Progenitor cell of endocrine pancreas (in vitro differentiated cells): ENCODE data around the gene ZNF346. TPM values are rescaled to one million over a fixed set of nuclear protein-coding genes. Genes with fewer than 3 reads are reported as not detected.

Experiments used
- DNase-seq: peaks from one replicate; pipeline ENCODE4 v3.0.0; 2021; ENCODE audit warnings: low spot score; ENCODE audit not compliant: unreplicated experiment
- H3K27ac Mint-ChIP-seq: 2 replicates; pipeline ENCODE4 v1.8.0; 2021; ENCODE audit warnings: mild to moderate bottlenecking, moderate library complexity, mixed read lengths
- H3K27me3 Mint-ChIP-seq: 2 replicates; pipeline ENCODE4 v1.8.0; 2021; ENCODE audit warnings: mixed read lengths
- H3K36me3 Mint-ChIP-seq: 2 replicates; pipeline ENCODE4 v1.8.0; 2022; ENCODE audit warnings: mixed read lengths; ENCODE audit not compliant: insufficient read depth
- H3K4me1 Mint-ChIP-seq: 2 replicates; pipeline ENCODE4 v1.8.0; 2021; ENCODE audit warnings: low read depth, mixed read lengths
- H3K4me3 Mint-ChIP-seq: 2 replicates; pipeline ENCODE4 v1.8.0; 2021; ENCODE audit warnings: low read depth, mild to moderate bottlenecking, moderate library complexity, mixed read lengths
- H3K9me3 Mint-ChIP-seq: 2 replicates; pipeline ENCODE4 v1.8.0; 2021; ENCODE audit warnings: low read depth, mixed read lengths
- total RNA-seq: library from RNA; stranded (reverse); gene quantifications from 2 replicates; pipeline ENCODE4 v1.2.1, GENCODE V29; 2021
- TF ChIP-seq, protein P1 (sequence below): fragments of 200-600 bp; sonication (generic); IDR thresholded peaks from one replicate; pipeline ENCODE4 v1.5.0; 2021; ENCODE audit warnings: antibody characterized with exemption, mild to moderate bottlenecking; ENCODE audit not compliant: unreplicated experiment

The ZNF346 gene
- total RNA-seq, 1 donor from 2014 or later: 42.2 TPM

DNA sequence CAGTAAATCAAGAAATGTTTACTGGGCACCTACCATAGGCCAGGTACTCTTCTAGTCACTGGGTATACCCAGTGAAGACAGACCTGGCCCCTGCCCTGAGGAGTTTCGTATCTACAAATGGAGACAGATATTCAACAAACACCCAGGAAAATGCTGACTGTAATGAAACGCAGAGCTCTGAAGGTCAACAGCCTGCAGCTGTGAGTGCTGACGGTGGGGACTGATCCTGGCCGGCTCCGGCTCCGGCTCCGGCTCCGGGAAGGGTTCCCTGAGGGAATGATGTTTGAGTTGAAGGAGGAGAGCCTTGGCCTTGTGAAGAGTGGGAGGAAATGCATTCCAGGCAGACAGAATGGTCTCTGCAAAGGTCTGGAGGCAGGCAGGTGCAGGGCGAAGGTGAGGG, 87.3 kb downstream of the ZNF346 start:
- DNase-seq: no peak
- Mint-ChIP-seq H3K27me3 (no peaks in the 10 kb centered on the region), H3K27ac (no peak overlapping the region), H3K9me3 (no peaks in the 10 kb centered on the region), H3K4me1 (peaks cover 28% of the 10 kb centered on the region), H3K4me3 (no peak overlapping the region), H3K36me3 (no peaks in the 10 kb centered on the region)
- TF ChIP-seq, protein P1, sequence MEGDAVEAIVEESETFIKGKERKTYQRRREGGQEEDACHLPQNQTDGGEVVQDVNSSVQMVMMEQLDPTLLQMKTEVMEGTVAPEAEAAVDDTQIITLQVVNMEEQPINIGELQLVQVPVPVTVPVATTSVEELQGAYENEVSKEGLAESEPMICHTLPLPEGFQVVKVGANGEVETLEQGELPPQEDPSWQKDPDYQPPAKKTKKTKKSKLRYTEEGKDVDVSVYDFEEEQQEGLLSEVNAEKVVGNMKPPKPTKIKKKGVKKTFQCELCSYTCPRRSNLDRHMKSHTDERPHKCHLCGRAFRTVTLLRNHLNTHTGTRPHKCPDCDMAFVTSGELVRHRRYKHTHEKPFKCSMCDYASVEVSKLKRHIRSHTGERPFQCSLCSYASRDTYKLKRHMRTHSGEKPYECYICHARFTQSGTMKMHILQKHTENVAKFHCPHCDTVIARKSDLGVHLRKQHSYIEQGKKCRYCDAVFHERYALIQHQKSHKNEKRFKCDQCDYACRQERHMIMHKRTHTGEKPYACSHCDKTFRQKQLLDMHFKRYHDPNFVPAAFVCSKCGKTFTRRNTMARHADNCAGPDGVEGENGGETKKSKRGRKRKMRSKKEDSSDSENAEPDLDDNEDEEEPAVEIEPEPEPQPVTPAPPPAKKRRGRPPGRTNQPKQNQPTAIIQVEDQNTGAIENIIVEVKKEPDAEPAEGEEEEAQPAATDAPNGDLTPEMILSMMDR: no peak

DNA sequence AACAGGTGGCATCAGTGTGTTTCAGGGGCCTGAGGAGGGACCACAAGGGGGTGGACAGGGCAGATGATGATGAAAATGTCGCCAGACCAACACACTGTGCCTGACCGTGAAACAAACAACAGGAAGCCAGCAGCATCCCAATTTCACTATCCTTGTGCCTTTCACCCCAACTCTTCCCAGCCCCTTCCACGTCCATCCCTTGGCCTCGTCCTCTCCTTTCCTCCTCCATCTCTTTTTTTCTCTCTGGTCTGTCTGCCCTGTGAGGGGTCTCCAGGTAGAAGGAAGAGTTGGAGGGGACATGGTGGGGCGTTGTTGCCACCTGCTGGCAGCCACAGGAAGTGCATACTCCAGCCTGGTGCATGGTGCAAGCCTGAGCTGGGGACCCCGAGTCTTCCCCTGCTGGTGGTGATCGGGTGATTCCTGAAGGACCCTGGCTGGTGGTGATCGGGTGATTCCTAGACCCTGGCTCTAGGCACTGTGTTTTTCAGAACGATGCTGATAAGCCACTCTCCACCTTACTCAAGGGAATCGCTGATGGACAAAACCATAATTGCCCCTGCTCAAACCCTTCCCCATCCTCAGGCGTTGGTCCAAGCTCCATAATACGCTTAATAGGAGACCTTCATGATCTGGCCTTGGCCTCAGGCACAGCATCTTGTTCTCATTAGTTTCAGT, 89.4 kb downstream of the ZNF346 start:
- TF ChIP-seq, protein P1: peak; percentile 94
- Mint-ChIP-seq H3K4me3 (no peak overlapping the region), H3K27me3 (peaks cover 5% of the 10 kb centered on the region), H3K27ac (no peak overlapping the region), H3K9me3 (no peaks in the 10 kb centered on the region), H3K4me1 (peaks cover 21% of the 10 kb centered on the region), H3K36me3 (no peaks in the 10 kb centered on the region)
- DNase-seq: peak; percentile 82

GRCh38 chr5:177112589-177113220, 90.2 kb downstream of the ZNF346 start:
- H3K4me3 Mint-ChIP-seq: no peak overlapping the region
- H3K27me3 Mint-ChIP-seq: peaks cover 5% of the 10 kb centered on the region
- H3K9me3 Mint-ChIP-seq: no peaks in the 10 kb centered on the region
- DNase-seq: no peak
- no peak overlapping the region for H3K27ac Mint-ChIP-seq
- no peaks in the 10 kb centered on the region for H3K36me3 Mint-ChIP-seq
- TF ChIP-seq, protein P1: no peak
- peaks cover 21% of the 10 kb centered on the region for H3K4me1 Mint-ChIP-seq

DNA sequence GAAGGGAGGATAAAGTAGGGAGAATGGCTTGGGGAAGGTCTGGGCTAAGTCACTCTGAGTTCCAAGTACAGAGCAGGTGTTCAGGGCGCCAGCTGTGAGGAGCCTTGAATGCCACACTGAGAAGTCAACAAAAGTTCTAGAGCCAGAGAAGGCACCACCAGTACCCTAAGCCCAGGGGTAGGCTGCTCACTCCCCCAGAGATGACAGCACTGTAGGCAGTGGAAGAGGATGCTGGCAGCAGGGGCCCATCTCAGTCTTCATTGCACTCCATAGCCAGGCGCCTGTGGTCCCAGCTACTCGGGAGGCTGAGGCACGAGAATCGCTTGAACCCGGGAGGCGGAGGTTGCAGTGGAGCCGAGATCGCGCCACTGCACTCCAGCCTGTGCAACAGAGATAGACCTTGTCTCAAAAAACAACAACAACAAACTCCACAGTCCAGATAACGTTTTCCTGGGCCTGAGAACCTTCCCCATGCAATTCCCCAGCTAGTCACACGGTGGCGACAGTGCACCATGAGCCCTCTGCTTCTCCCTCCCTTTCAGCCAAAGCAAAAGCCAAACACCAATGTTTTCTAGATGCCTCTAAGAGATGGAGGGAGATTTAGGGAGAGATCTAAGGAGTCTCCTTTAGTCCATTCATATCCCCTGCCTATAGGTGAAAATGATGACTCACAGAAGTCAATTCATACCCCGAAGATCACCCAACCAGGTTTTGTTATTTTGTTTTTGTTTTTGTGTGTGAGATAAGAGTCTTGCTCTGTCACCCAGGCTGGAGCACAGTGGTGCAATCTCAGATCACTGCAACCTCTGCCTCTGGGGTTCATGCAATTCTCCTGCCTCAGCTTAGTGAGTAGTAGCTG, 91.3 kb downstream of the ZNF346 start:
- H3K36me3 Mint-ChIP-seq: no peaks in the 10 kb centered on the region
- no peak overlapping the region for H3K27ac Mint-ChIP-seq
- TF ChIP-seq, protein P1: peak; percentile 96
- no peak overlapping the region for H3K4me3 Mint-ChIP-seq
- peaks cover 19% of the 10 kb centered on the region for H3K4me1 Mint-ChIP-seq
- no peaks in the 10 kb centered on the region for H3K9me3 Mint-ChIP-seq
- H3K27me3 Mint-ChIP-seq: peaks cover 5% of the 10 kb centered on the region
- peak; percentile 67 for DNase-seq

DNA sequence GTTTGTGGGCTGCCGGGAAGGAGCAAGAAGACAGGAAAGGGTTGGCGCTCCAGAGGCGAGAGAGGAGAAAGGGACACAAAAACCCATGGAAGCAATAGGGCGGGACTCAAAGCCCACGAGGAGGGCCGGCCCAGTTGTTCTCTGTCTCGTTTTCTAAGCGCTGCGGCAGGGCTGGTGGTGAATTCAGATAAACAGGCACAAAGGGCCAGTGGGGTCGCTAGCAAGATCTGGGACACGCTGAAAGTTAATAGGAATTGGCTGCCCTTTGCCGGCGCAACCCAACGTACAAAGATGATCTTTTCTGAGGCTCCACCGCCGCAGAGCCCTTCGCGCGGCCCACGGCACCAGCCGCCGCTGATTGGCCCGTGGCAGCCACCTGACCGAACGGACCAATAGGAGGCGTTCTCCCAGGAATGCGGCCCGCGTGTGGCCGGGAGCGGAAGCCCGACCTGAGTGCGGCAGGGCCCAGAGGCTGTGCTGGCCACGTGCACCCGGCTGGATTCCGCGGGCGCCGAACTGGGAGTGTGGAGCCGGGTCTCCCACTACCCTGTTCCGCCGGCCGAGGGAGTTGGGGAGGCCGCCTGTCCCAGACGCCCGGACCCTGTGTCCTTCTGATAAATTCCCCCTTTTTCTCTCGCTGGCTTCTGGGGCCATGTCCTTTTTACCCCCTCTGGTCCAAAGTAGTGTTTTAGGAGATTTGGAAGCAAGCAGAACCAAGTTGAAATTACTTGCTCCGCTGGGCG, 94.3 kb downstream of the ZNF346 start:
- H3K9me3 Mint-ChIP-seq: no peaks in the 10 kb centered on the region
- H3K27ac Mint-ChIP-seq: no peak overlapping the region
- H3K4me3 Mint-ChIP-seq: no peak overlapping the region
- H3K36me3 Mint-ChIP-seq: no peaks in the 10 kb centered on the region
- H3K4me1 Mint-ChIP-seq: peaks cover under 1% of the 10 kb centered on the region
- peak; percentile 42 for DNase-seq
- H3K27me3 Mint-ChIP-seq: peaks cover 5% of the 10 kb centered on the region
- TF ChIP-seq, protein P1: no peak
